NCI-H345 treated with DMSO at 0.1 percent for 48 hours (cell line): ENCODE measurements around the gene YWHAE.

Experiments used
- DNase-seq: peaks from one replicate; lab custom pipeline; 2025; ENCODE audit not compliant: unreplicated experiment; lab: John Stamatoyannopoulos, UW

Gene YWHAE

DNA sequence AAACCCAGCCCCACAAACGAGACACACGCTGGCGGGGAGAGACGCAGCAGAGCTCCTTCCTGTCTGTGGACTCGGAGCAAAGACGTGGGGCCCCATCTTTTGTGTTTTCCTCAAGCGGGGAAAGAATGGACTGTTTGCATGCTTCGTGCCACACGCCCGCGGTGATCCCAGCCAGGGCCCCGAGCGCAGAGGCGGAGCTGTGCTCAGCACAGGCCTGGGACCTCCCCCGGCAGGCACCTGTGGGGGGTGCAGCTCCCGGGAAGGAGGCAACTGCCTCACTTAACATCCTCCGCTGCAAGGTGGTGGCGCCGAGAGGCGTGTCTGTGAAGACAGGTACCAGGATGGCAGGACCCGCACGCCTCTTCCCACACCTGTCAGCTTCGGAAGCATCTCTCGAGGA lies 101.4 kb downstream of the YWHAE start:
- DNase-seq: no peak
